ENCODE results near the gene VPS52. TPM values are rescaled to one million over a fixed set of nuclear protein-coding genes. Genes with fewer than 3 reads are reported as not detected.

The VPS52 gene
- total and polyA plus RNA-seq, 2 experiments from 2014 or later: 37.1 to 64.8 TPM

GRCh38 chr6:33295621-33296369, 24.1 kb upstream of the VPS52 start:
- H3K4me3 ChIP-seq: no peak overlapping the region
- TF ChIP-seq CTCF (IDR thresholded peaks at IDR 0.05; ENCODE audit: low read depth, low read length): no peak
- peaks cover 3% of the 10 kb centered on the region for H3K4me1 ChIP-seq (ENCODE audit: low read depth)
- no peaks in the 10 kb centered on the region for H3K9me3 ChIP-seq (ENCODE audit: low read depth)
- no peak for DNase-seq (ENCODE audit: low read depth in 1 of 2, low spot score in 1 of 2)
- H3K27me3 ChIP-seq: no peaks in the 10 kb centered on the region
- no peak overlapping the region for H3K27ac ChIP-seq
- H3K36me3 ChIP-seq: peaks cover 14% of the 10 kb centered on the region

- DNase-seq (ENCODE audit: low read depth in 1 of 2, low spot score in 1 of 2): no peak
- H3K27me3 ChIP-seq: no peaks in the 10 kb centered on the region
- no peak overlapping the region for H3K4me3 ChIP-seq
- H3K36me3 ChIP-seq: peaks cover 14% of the 10 kb centered on the region
- no peaks in the 10 kb centered on the region for H3K9me3 ChIP-seq (ENCODE audit: low read depth)
- no peak for TF ChIP-seq CTCF (IDR thresholded peaks at IDR 0.05; ENCODE audit: low read depth, low read length)
- H3K4me1 ChIP-seq (ENCODE audit: low read depth): peaks cover 3% of the 10 kb centered on the region
- H3K27ac ChIP-seq: no peak overlapping the region
These were observed 22.6 kb upstream of the VPS52 start for GRCh38 chr6:33294086-33294823.

- Histone ChIP-seq H3K9me3 (ENCODE audit: low read depth) (no peaks in the 10 kb centered on the region), H3K27me3 (no peaks in the 10 kb centered on the region), H3K27ac (no peak overlapping the region), H3K36me3 (peaks cover 14% of the 10 kb centered on the region), H3K4me1 (ENCODE audit: low read depth) (peaks cover 6% of the 10 kb centered on the region), H3K4me3 (no peak overlapping the region)
- DNase-seq (ENCODE audit: low read depth in 1 of 2, low spot score in 1 of 2): no peak
- no peak for TF ChIP-seq CTCF (IDR thresholded peaks at IDR 0.05; ENCODE audit: low read depth, low read length)
These were observed 21.5 kb upstream of the VPS52 start for GRCh38 chr6:33292996-33293682.

GRCh38 chr6:33290459-33290858, 18.8 kb upstream of the VPS52 start:
- Histone ChIP-seq H3K36me3 (peaks cover 22% of the 10 kb centered on the region), H3K4me3 (peak overlapping the region; percentile 74), H3K27me3 (no peaks in the 10 kb centered on the region), H3K4me1 (ENCODE audit: low read depth) (peaks cover 4% of the 10 kb centered on the region), H3K9me3 (ENCODE audit: low read depth) (no peaks in the 10 kb centered on the region), H3K27ac (no peak overlapping the region)
- no peak for DNase-seq (ENCODE audit: low read depth in 1 of 2, low spot score in 1 of 2)
- TF ChIP-seq CTCF (IDR thresholded peaks at IDR 0.05; ENCODE audit: low read depth, low read length): no peak

- no peaks in the 10 kb centered on the region for H3K27me3 ChIP-seq
- H3K4me1 ChIP-seq (ENCODE audit: low read depth): peaks cover 4% of the 10 kb centered on the region
- peaks cover 22% of the 10 kb centered on the region for H3K36me3 ChIP-seq
- H3K4me3 ChIP-seq: peak overlapping the region; percentile 74
- DNase-seq (ENCODE audit: low read depth in 1 of 2, low spot score in 1 of 2): no peak
- TF ChIP-seq CTCF (IDR thresholded peaks at IDR 0.05; ENCODE audit: low read depth, low read length): no peak
- H3K27ac ChIP-seq: peak overlapping the region; percentile 22
- no peaks in the 10 kb centered on the region for H3K9me3 ChIP-seq (ENCODE audit: low read depth)
These were observed 18.2 kb upstream of the VPS52 start for GRCh38 chr6:33289784-33290315.
